Adrenal gland (tissue), 12 donors: ENCODE measurements around the gene TSPAN4. TPM values are rescaled to one million over a fixed set of nuclear protein-coding genes. Genes with fewer than 3 reads are reported as not detected.

Experiments used
- DNase-seq, 7 donors: peaks; one replicate each; pipeline ENCODE4 v3.0.0-alpha.2; 2019 to 2020
- H3K27ac ChIP-seq, 5 donors: fragments of 200-600 bp; sonication (generic) in 4 of 5; 1 replicate in 3 of 5; 2 replicates in 2 of 5; pipeline versions ENCODE4 v1.5.1 to v1.8.0; 2016 to 2020; ENCODE audit warnings: mild to moderate bottlenecking in 1 of 5
- H3K27me3 ChIP-seq: fragments of 200-600 bp; 2 replicates; pipeline ENCODE4 v1.8.0; 2021
- H3K36me3 ChIP-seq, 2 donors: fragments of 200-600 bp; replicated peaks in 1 of 2; 1 replicate in 1 of 2; 2 replicates in 1 of 2; pipeline versions ENCODE4 v1.5.1 to v1.8.0; 2018 to 2022
- H3K4me1 ChIP-seq, 2 donors: fragments of 200-600 bp; replicated peaks in 1 of 2; 1 replicate in 1 of 2; 2 replicates in 1 of 2; pipeline versions ENCODE4 v1.5.1 to v1.8.0; 2018 to 2021
- H3K4me3 ChIP-seq, 4 donors: fragments of 200-600 bp; sonication (generic) in 3 of 4; one replicate each; pipeline ENCODE4 v1.5.1; 2016 to 2018
- H3K9me3 ChIP-seq, 3 donors: fragments of 200-600 bp; sonication (generic) in 1 of 3; replicated peaks in 1 of 3; 1 replicate in 2 of 3; 2 replicates in 1 of 3; pipeline versions ENCODE4 v1.5.1 to v1.8.0; 2016 to 2021
- CTCF ChIP-seq, 6 experiments: fragments of 450-650 bp in 4 of 6; fragments of 200-600 bp in 2 of 6; sonication (generic) in 1 of 6; IDR thresholded peaks; 1 replicate in 5 of 6; 2 replicates in 1 of 6; pipeline versions ENCODE4 v1.5.1 to v1.8.0; 2016 to 2021; ENCODE audit warnings: antibody characterized with exemption in 6 of 6, mild to moderate bottlenecking in 2 of 6, moderate library complexity in 1 of 6
- POLR2A ChIP-seq, 2 donors: fragments of 450-650 bp; IDR thresholded peaks; one replicate each; pipeline ENCODE4 v1.6.1; 2017; ENCODE audit warnings: antibody characterized with exemption in 2 of 2, mild to moderate bottlenecking in 2 of 2, moderate library complexity in 1 of 2
- WGBS, 4 donors: extraction: QIAGEN DNeasy Blood & Tissue Kit in 2 of 4; methylation state at CpG; one replicate each; pipeline versions ENCODE4 v1.1.5 to v1.1.7; 2013 to 2017; 5-methylcytosine and 5-hydroxymethylcytosine counted together
- intact Hi-C, 2 donors: fragments of 100-400 bp; cut with DNase I; formaldehyde crosslinking; loops; one replicate each; pipeline versions ENCODE4 v1.14.1 to v1.15.0; 2022 to 2023
- polyA plus RNA-seq, 3 donors: library from polyadenylated mRNA; stranded (reverse); fragments of 200-250 nt in 2 of 3; fragments of 350-450 nt in 1 of 3; fragmentation: Illumina TruSeq in 1 of 3; extraction: RNeasy Lipid Tissue Mini Kit (QIAGEN cat#74804) in 1 of 3; gene quantifications; one replicate each; pipeline ENCODE4 v1.2.3, GENCODE V29; 2013 to 2014
- total RNA-seq, 9 donors: library from RNA; depleted of rRNA in 4 of 9; stranded (reverse); fragments of >200 nt in 4 of 9; fragments of 120-200 nt in 1 of 9; fragmentation: NEBNext Ultra II Directional in 1 of 9; extraction: Animal tissue kit (Norgen Biotek cat#: 25700) in 1 of 9; gene quantifications; one replicate each; pipeline versions ENCODE4 v1.1.0 to v1.2.4, GENCODE V29; 2013 to 2023
- donor health status: healthy with polysubstance abuse.
- donor health status: Bipolar disorder and iron deficiency.
- donor health status: DM: yes; HTN: yes; CAD: no.
- donor health status: DM: no; HTN: no; CAD: no.
- donor health status: DM: no; HTN: no; CAD: no.
- donor health status: DM: yes; HTN: yes; CAD: no.

The TSPAN4 gene
- total and polyA plus RNA-seq, 12 donors: 5.2 to 207 (median 53.5) TPM

- intact Hi-C loops: no loop called here
- no peak for TF ChIP-seq POLR2A (IDR thresholded peaks at IDR 0.05)
- TF ChIP-seq CTCF (IDR thresholded peaks at IDR 0.05): no peak
- no peak for DNase-seq
- Histone ChIP-seq H3K27me3 (no peaks in the 10 kb centered on the region), H3K4me1 (peaks cover 0 to 3% of the 10 kb centered on the region in 2 donors), H3K27ac (no peak overlapping the region), H3K36me3 (no peaks in the 10 kb centered on the region), H3K9me3 (no peaks in the 10 kb centered on the region), H3K4me3 (no peak overlapping the region)
- 85 to 100% (median 91%) methylated on average over 1 to 20 of the region's 20 CpGs for WGBS, 4 donors
These were observed 12.1 kb downstream of the TSPAN4 start for GRCh38 chr11:854601-855329.

GRCh38 chr11:855330-855674 is 12.7 kb downstream of the TSPAN4 start:
- Histone ChIP-seq H3K4me3 (no peak overlapping the region), H3K4me1 (peaks cover 0 to 9% of the 10 kb centered on the region in 2 donors), H3K27me3 (no peaks in the 10 kb centered on the region), H3K27ac (no peak overlapping the region), H3K9me3 (no peaks in the 10 kb centered on the region), H3K36me3 (no peaks in the 10 kb centered on the region)
- no peak for DNase-seq
- intact Hi-C loops: no loop called here
- 88 to 91% (median 89%) methylated on average over 3 to 7 of the region's 7 CpGs for WGBS, 4 donors
- TF ChIP-seq POLR2A (IDR thresholded peaks at IDR 0.05) (no peak), CTCF (IDR thresholded peaks at IDR 0.05) (no peak)

GRCh38 chr11:855796-856195 is 13.1 kb downstream of the TSPAN4 start:
- no peak for DNase-seq
- H3K27ac ChIP-seq: no peak overlapping the region
- H3K9me3 ChIP-seq: no peaks in the 10 kb centered on the region
- WGBS, 4 donors: 85 to 100% (median 87%) methylated on average over 1 to 12 of the region's 12 CpGs; no CpG with 5 or more reads in 1 of the 4 donors
- intact Hi-C loops: no loop called here
- no peaks in the 10 kb centered on the region for H3K27me3 ChIP-seq
- H3K4me1 ChIP-seq: peaks cover 0 to 10% of the 10 kb centered on the region in 2 donors
- TF ChIP-seq POLR2A (IDR thresholded peaks at IDR 0.05) (no peak), CTCF (IDR thresholded peaks at IDR 0.05) (no peak)
- H3K4me3 ChIP-seq: no peak overlapping the region
- no peaks in the 10 kb centered on the region for H3K36me3 ChIP-seq

GRCh38 chr11:856397-856796 is 13.7 kb downstream of the TSPAN4 start:
- H3K4me1 ChIP-seq: peaks cover 0 to 10% of the 10 kb centered on the region in 2 donors
- no peak overlapping the region for H3K4me3 ChIP-seq
- 80 to 97% (median 86%) methylated on average over 5 to 8 of the region's 8 CpGs for WGBS, 4 donors
- H3K27me3 ChIP-seq: no peaks in the 10 kb centered on the region
- no peak for DNase-seq
- intact Hi-C loops: no loop called here
- H3K36me3 ChIP-seq: no peaks in the 10 kb centered on the region
- no peak for TF ChIP-seq CTCF (IDR thresholded peaks at IDR 0.05)
- TF ChIP-seq POLR2A (IDR thresholded peaks at IDR 0.05): no peak
- no peak overlapping the region for H3K27ac ChIP-seq
- no peaks in the 10 kb centered on the region for H3K9me3 ChIP-seq
